ENCODE data around the gene SCNN1B. TPM values are rescaled to one million over a fixed set of nuclear protein-coding genes. Genes with fewer than 3 reads are reported as not detected.
"Not testable (repeated sequence)": the region's sequence is repeated elsewhere in the genome, so short reads cannot be mapped to it uniquely, and the experiment has no call there.

Gene SCNN1B
- total RNA-seq, 1 donor from 2014 or later = not detected

DNA sequence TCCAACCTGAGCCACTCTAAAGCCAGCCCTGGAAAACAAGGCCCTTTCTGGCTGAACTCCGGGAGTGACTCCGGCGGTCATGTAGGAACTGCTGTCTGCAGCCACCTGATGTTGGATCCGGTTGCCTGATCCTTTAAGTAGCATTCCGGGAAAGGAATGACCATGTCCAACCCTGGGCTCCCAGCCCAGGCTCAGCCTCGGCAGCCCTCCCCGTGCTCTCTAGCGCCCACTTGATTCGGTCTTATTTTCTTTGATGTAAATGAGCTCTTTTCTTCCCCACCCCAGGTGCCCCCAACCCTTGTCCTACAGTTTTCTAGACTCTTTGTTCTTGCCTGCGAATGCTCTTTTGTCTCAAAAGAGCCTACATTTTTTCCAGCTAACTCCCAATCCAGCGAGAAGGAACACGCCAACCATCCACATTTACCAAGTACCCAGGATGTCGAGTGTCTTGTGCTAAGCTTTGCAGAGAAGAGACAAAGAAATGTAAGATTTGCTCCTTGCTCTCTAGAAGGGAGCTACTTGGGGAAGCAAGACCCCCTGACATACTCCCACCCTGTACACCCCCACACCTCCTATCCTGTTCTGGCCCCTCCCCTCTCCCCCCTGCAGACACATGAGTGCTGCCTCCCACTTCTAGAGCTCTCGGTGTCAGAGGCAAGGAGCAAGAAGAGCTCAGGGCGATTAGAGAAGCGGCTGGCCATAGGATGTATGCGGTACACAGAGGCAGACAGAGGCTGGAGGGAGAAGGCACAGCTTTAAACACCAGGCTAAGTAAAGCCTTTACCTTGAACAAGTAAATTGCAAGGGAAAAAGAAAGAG lies 97.1 kb downstream of the SCNN1B start:
- intact Hi-C loops (cut with micrococcal nuclease) = no loop called here

DNA sequence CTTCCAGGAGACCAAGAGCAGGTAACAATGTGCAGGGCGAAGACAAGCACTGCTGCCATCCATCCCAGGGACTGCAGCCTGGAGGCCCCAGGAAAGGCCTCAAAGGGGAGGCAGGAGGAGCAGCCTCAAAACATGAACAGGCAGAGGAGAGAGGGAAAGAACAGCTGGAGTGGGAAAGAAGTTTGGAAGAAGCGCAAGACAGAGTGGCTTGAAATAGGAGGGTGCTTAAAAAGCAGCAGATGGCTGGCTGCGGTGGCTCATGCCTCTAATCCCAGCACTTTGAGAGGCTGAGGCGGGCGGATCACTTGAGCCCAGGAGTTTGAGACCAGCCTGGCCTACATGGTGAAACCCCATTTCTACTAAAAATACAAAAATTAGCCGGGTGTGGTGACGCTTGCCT lies 98.3 kb downstream of the SCNN1B start:
- DNase-seq; intact Hi-C loops (cut with micrococcal nuclease); H3K9me3 ChIP-seq (replicated peaks); H3K27me3 ChIP-seq (ENCODE audit: low read depth); H3K4me3 ChIP-seq; H3K27ac ChIP-seq (replicated peaks): not testable (repeated sequence)
- Histone ChIP-seq H3K4me1 (peaks cover 15% of the 10 kb centered on the region), H3K36me3 (peaks cover 90% of the 10 kb centered on the region)

More for the DNA sequence above, 97.1 kb downstream of the SCNN1B start:
- TF ChIP-seq, protein P1, sequence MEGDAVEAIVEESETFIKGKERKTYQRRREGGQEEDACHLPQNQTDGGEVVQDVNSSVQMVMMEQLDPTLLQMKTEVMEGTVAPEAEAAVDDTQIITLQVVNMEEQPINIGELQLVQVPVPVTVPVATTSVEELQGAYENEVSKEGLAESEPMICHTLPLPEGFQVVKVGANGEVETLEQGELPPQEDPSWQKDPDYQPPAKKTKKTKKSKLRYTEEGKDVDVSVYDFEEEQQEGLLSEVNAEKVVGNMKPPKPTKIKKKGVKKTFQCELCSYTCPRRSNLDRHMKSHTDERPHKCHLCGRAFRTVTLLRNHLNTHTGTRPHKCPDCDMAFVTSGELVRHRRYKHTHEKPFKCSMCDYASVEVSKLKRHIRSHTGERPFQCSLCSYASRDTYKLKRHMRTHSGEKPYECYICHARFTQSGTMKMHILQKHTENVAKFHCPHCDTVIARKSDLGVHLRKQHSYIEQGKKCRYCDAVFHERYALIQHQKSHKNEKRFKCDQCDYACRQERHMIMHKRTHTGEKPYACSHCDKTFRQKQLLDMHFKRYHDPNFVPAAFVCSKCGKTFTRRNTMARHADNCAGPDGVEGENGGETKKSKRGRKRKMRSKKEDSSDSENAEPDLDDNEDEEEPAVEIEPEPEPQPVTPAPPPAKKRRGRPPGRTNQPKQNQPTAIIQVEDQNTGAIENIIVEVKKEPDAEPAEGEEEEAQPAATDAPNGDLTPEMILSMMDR (IDR thresholded peaks at IDR 0.05; ENCODE audit: borderline replicate concordance) = peak; percentile 39
- Histone ChIP-seq H3K4me3 (no peak overlapping the region), H3K27me3 (ENCODE audit: low read depth) (no peaks in the 10 kb centered on the region), H3K4me1 (peaks cover 19% of the 10 kb centered on the region), H3K36me3 (peaks cover 81% of the 10 kb centered on the region), H3K9me3 (replicated peaks) (no peaks in the 10 kb centered on the region), H3K27ac (replicated peaks) (peak overlapping the region; percentile 73)
- peak; percentile 34 for DNase-seq

DNA sequence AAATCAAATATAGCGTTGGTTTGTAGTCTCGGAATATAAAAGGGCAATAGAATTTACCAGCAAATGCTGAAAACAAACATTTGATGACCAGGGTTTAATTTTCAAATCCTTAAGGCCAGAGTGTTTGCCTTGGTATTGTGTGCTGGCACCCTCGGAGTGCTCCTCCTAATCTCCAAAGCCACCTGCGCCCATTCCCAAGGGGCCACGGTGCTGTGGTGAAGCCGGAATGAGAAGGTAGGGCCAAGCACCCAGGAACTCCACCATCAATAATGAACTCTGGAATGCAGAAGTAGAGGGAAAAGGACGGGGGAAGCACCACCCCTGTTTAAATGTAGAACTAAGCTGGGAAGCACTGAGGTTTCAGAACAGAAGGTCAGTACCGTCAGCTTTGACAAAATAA lies 99.0 kb downstream of the SCNN1B start:
- H3K4me3 ChIP-seq = no peak overlapping the region
- H3K4me1 ChIP-seq = peaks cover 15% of the 10 kb centered on the region
- H3K27me3 ChIP-seq (ENCODE audit: low read depth) = no peaks in the 10 kb centered on the region
- H3K9me3 ChIP-seq (replicated peaks) = no peaks in the 10 kb centered on the region
- intact Hi-C loops (cut with micrococcal nuclease) = no loop called here
- TF ChIP-seq, protein P1 (IDR thresholded peaks at IDR 0.05; ENCODE audit: borderline replicate concordance) = no peak
- no peak for DNase-seq
- H3K36me3 ChIP-seq = peaks cover 91% of the 10 kb centered on the region
- no peak overlapping the region for H3K27ac ChIP-seq (replicated peaks)

DNA sequence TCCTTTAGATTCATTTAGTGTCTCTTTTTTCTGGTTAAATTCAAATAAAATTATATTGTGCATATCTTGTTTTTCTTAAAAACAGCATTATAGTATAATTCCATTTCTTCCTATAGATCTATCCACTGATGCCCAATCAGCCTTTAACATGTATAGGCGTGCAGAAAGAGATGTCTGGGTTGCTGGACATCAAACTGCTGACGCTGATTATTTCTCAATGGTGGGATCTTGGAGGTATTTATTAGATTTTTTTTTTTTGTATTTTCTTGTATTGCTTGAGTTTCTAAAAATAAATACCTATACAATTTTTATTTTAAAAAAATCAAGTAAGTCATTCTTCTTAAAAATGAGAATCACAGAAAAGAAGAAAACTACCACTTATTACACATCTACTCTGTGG lies 100.0 kb downstream of the SCNN1B start:
- Histone ChIP-seq H3K27ac (replicated peaks) (no peak overlapping the region), H3K36me3 (peaks cover 90% of the 10 kb centered on the region), H3K27me3 (ENCODE audit: low read depth) (no peaks in the 10 kb centered on the region), H3K4me1 (peaks cover 15% of the 10 kb centered on the region), H3K9me3 (replicated peaks) (no peaks in the 10 kb centered on the region), H3K4me3 (no peak overlapping the region)
- TF ChIP-seq, protein P1 (IDR thresholded peaks at IDR 0.05; ENCODE audit: borderline replicate concordance) = no peak
- DNase-seq = no peak
- intact Hi-C loops (cut with micrococcal nuclease) = no loop called here

DNA sequence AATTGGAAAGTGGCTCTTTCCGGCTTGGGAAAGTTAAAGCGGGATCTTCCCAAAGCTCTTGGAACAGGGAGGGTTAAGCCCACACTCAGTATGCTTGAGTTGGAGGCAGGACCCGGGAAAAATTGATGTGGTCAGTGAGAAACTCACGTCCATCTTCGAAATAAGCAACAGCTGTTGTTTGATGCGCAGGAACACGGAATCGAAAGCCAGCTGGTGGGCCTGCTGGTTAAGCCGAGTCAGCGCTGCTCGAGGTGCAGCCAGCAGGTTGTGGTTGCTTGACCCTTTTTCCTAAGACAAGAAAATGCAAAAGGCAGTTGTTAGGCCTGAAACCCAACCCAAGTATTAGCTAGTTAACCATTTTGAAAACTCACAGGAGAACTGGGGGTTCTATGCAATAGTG lies 101.4 kb downstream of the SCNN1B start:
- TF ChIP-seq, protein P1 (IDR thresholded peaks at IDR 0.05; ENCODE audit: borderline replicate concordance) = no peak
- intact Hi-C loops (cut with micrococcal nuclease) = no loop called here
- peaks cover 82% of the 10 kb centered on the region for H3K36me3 ChIP-seq
- H3K9me3 ChIP-seq (replicated peaks) = no peaks in the 10 kb centered on the region
- DNase-seq = no peak
- no peak overlapping the region for H3K27ac ChIP-seq (replicated peaks)
- H3K27me3 ChIP-seq (ENCODE audit: low read depth) = no peaks in the 10 kb centered on the region
- no peak overlapping the region for H3K4me3 ChIP-seq
- peaks cover 13% of the 10 kb centered on the region for H3K4me1 ChIP-seq

DNA sequence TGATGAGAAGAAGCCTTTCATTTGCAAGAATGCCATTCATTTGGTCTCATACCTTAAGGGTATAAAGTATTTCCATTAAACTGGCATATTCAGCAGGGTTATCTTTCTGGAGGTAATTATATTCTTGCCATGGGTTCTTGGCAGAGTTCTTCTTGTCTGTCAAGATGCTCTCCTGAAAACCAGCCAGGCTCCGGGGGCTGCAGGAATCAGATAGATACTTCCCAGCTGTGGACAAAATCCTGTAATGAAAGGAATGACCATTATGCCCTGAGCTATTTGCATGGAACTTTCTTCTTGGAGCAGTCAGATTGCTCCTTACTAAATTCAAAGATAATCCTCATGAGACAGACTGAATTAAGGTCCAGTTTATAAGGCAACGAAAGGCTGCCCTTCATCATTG lies 103.9 kb downstream of the SCNN1B start:
- Histone ChIP-seq H3K36me3 (peaks cover 80% of the 10 kb centered on the region), H3K27ac (replicated peaks) (no peak overlapping the region), H3K4me1 (peaks cover 10% of the 10 kb centered on the region), H3K9me3 (replicated peaks) (no peaks in the 10 kb centered on the region), H3K27me3 (ENCODE audit: low read depth) (no peaks in the 10 kb centered on the region), H3K4me3 (no peak overlapping the region)
- DNase-seq = no peak
- TF ChIP-seq, protein P1 (IDR thresholded peaks at IDR 0.05; ENCODE audit: borderline replicate concordance) = no peak
- intact Hi-C loops (cut with micrococcal nuclease) = no loop called here

All from left ventricle myocardium inferior (tissue), 1 donor.